ENCODE measurements around the gene TMEM270. TPM values are rescaled to one million over a fixed set of nuclear protein-coding genes. Genes with fewer than 3 reads are reported as not detected.

Gene TMEM270
- total RNA-seq, 1 donor from 2014 or later, result not detected

DNA sequence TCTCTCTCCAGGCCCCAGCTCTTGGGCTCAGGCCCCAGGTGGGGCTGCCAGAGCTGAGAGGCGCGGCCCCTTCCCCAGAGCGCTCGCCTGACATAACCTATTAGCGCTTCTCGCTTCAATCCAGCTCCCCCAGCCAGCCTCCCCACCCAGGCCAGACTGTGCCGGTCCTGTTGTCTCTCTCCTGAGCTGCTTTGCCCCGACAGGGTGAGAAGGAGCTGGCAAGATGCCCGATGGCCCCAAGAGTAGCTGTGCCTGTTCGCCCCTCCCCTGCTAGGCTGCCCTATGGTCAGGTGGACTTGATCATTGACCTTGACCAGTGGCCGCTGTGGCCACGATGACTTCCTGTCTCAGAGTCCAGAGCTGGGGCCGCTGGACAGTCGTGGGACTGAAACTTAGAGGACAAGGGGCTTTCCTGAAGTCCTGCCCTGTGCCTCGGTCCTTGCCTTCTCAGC, 9.1 kb downstream of the TMEM270 start:
- DNase-seq (ENCODE audit: low spot score in 2 of 2, unreplicated experiment in 2 of 2), result no peak
- peak overlapping the region; percentile 64 for H3K27ac Mint-ChIP-seq
- no peaks in the 10 kb centered on the region for H3K9me3 Mint-ChIP-seq
- TF ChIP-seq, protein P1, sequence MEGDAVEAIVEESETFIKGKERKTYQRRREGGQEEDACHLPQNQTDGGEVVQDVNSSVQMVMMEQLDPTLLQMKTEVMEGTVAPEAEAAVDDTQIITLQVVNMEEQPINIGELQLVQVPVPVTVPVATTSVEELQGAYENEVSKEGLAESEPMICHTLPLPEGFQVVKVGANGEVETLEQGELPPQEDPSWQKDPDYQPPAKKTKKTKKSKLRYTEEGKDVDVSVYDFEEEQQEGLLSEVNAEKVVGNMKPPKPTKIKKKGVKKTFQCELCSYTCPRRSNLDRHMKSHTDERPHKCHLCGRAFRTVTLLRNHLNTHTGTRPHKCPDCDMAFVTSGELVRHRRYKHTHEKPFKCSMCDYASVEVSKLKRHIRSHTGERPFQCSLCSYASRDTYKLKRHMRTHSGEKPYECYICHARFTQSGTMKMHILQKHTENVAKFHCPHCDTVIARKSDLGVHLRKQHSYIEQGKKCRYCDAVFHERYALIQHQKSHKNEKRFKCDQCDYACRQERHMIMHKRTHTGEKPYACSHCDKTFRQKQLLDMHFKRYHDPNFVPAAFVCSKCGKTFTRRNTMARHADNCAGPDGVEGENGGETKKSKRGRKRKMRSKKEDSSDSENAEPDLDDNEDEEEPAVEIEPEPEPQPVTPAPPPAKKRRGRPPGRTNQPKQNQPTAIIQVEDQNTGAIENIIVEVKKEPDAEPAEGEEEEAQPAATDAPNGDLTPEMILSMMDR (IDR thresholded peaks at IDR 0.05; ENCODE audit: unreplicated experiment), result no peak
- no peaks in the 10 kb centered on the region for H3K36me3 Mint-ChIP-seq
- H3K27me3 Mint-ChIP-seq (ENCODE audit: low read depth), result no peaks in the 10 kb centered on the region
- peaks cover 12% of the 10 kb centered on the region for H3K4me1 Mint-ChIP-seq
- H3K4me3 Mint-ChIP-seq, result no peak overlapping the region

- no peak overlapping the region for H3K27ac Mint-ChIP-seq
- H3K4me1 Mint-ChIP-seq, result peaks cover 12% of the 10 kb centered on the region
Measured at GRCh38 chr7:73871163-73872011, 10.4 kb downstream of the TMEM270 start.

DNA sequence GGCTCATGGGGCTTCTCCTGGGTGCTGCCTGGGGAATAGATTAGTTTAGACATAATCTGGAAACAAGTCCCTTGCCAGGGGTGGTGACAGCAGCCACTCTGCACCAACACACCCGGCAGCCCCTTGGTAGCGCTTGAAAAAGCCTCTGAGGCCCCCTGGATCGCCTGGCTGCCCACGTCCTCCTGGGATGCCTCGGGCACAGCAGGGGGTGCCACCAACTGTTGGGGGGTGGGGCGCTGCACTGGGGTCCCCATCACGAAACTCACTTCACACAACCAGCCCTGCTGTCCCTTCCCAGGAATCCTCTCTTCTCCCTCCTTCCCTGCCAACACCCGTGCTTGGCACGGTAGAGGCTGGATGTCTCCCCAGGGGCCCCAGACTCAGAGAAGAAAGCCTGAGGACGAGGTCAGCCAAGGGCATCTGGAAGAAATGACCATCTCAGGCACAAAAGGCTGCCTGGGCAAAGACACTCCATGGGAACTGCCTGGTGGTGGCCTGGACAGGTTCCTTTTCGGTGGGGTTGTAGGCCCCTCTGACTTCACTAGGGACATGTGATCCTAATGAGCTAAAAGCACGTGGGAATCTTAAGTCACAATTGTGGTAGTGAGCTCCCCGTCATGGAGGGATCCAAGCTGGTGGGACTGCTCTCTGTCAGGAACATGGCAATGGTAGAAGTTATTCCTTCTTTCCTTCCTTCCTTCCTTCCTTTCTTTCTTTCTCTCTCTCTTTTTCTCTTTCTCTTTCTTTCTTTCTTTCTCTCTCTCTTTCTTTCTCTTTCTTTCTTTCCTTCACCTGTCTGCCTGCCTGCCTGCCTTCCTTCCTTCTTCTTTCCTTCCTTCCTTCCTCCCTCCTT, 11.3 kb downstream of the TMEM270 start:
- Mint-ChIP-seq H3K27ac (no peak overlapping the region), H3K4me3 (no peak overlapping the region), H3K4me1 (peaks cover 12% of the 10 kb centered on the region), H3K9me3 (no peaks in the 10 kb centered on the region), H3K27me3 (ENCODE audit: low read depth) (no peaks in the 10 kb centered on the region), H3K36me3 (no peaks in the 10 kb centered on the region)
- TF ChIP-seq, protein P1 (IDR thresholded peaks at IDR 0.05; ENCODE audit: unreplicated experiment), result no peak
- DNase-seq (ENCODE audit: low spot score in 2 of 2, unreplicated experiment in 2 of 2), result no peak

More at GRCh38 chr7:73871163-73872011, 10.4 kb downstream of the TMEM270 start:
- no peaks in the 10 kb centered on the region for H3K36me3 Mint-ChIP-seq
- H3K9me3 Mint-ChIP-seq, result no peaks in the 10 kb centered on the region
- no peak overlapping the region for H3K4me3 Mint-ChIP-seq
- TF ChIP-seq, protein P1 (IDR thresholded peaks at IDR 0.05; ENCODE audit: unreplicated experiment), result no peak
- DNase-seq (ENCODE audit: low spot score in 2 of 2, unreplicated experiment in 2 of 2), result no peak
- no peaks in the 10 kb centered on the region for H3K27me3 Mint-ChIP-seq (ENCODE audit: low read depth)

DNA sequence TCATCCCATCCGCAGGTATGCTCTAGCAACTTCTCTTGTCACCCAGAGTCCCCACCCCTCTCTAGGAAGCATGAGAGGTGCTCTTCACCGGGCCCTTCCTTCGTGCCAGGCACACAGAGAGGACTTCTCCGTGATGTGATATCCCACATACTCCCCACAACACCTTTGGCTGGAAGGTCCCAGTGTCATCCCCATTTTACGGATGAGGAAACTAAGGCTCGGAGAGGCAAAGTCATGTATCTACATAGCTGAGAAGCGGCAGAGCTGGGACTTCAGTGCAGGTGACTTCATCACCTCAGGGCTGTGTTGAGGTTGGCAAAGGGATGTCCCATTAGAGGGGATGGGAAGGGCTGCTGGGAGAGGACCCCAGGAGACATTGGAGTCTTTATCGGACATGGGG, 15.4 kb downstream of the TMEM270 start:
- TF ChIP-seq, protein P1 (IDR thresholded peaks at IDR 0.05; ENCODE audit: unreplicated experiment), result no peak
- DNase-seq (ENCODE audit: low spot score in 2 of 2, unreplicated experiment in 2 of 2), result no peak
- no peaks in the 10 kb centered on the region for H3K36me3 Mint-ChIP-seq
- H3K4me1 Mint-ChIP-seq, result peaks cover 15% of the 10 kb centered on the region
- no peak overlapping the region for H3K27ac Mint-ChIP-seq
- no peaks in the 10 kb centered on the region for H3K9me3 Mint-ChIP-seq
- H3K4me3 Mint-ChIP-seq, result no peak overlapping the region
- peaks cover 12% of the 10 kb centered on the region for H3K27me3 Mint-ChIP-seq (ENCODE audit: low read depth)

GRCh38 chr7:73876973-73877372, 16.0 kb downstream of the TMEM270 start:
- no peak overlapping the region for H3K27ac Mint-ChIP-seq
- H3K36me3 Mint-ChIP-seq, result no peaks in the 10 kb centered on the region
- H3K4me1 Mint-ChIP-seq, result peaks cover 15% of the 10 kb centered on the region
- H3K27me3 Mint-ChIP-seq (ENCODE audit: low read depth), result peaks cover 13% of the 10 kb centered on the region
- TF ChIP-seq, protein P1 (IDR thresholded peaks at IDR 0.05; ENCODE audit: unreplicated experiment), result no peak
- no peak overlapping the region for H3K4me3 Mint-ChIP-seq
- no peaks in the 10 kb centered on the region for H3K9me3 Mint-ChIP-seq
- no peak for DNase-seq (ENCODE audit: low spot score in 2 of 2, unreplicated experiment in 2 of 2)

All from mesothelial cell of epicardium (in vitro differentiated cells).